Measurements from ENCODE around the gene VPS13C.

The VPS13C gene

DNA sequence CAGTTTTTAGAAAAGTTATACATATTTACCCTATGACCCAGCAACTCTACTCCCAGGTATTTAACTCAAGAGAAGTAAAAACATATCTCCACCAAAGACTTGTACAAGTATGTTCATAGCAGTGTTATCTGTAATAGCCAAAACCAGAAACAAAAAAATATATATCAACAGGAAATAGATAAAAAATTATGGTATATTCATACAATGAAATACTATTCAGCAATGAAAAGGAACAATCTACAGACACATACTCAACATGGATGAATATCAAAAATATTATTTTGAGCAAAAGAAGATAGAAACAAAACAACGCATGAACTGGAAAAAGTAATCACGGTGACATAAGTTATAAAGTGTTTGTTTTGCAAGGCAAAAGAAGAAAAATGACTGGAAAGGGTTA lies 72.4 kb downstream of the VPS13C start:
- no peak for DNase-seq (ENCODE audit: low read depth)
- TF ChIP-seq CTCF (conservative IDR thresholded peaks at IDR 0.05; ENCODE audit: low read depth, low read length) = no peak

DNA sequence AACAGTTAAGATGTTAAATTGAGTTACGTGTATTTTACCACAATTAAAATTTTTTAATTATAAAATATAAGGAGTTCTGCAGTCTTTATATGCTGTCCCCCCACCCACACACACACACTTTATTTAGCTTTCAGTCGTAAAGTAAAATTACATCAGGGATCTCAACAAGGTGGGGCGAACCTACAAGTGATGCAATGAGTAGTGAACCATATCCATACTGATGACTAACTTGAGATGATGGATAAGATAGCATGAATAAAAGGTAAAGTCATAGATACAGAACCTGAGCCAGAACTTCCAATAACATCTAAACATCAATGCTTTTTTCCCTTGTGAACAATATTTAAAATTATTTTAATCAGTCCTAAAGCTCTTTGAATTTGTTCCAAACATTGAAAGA lies 77.2 kb downstream of the VPS13C start:
- no peak overlapping the region for H3K4me3 ChIP-seq (ENCODE audit: low read depth, low read length)
- no peak for DNase-seq (ENCODE audit: low read depth)
- TF ChIP-seq CTCF (conservative IDR thresholded peaks at IDR 0.05; ENCODE audit: low read depth, low read length) = no peak

More for the DNA sequence above, 72.4 kb downstream of the VPS13C start:
- H3K4me3 ChIP-seq (ENCODE audit: low read depth, low read length) = no peak overlapping the region

GRCh38 chr15:61978225-61978624 lies 82.0 kb downstream of the VPS13C start:
- no peak for TF ChIP-seq CTCF (conservative IDR thresholded peaks at IDR 0.05; ENCODE audit: low read depth, low read length)
- DNase-seq (ENCODE audit: low read depth) = no peak
- no peak overlapping the region for H3K4me3 ChIP-seq (ENCODE audit: low read depth, low read length)

DNA sequence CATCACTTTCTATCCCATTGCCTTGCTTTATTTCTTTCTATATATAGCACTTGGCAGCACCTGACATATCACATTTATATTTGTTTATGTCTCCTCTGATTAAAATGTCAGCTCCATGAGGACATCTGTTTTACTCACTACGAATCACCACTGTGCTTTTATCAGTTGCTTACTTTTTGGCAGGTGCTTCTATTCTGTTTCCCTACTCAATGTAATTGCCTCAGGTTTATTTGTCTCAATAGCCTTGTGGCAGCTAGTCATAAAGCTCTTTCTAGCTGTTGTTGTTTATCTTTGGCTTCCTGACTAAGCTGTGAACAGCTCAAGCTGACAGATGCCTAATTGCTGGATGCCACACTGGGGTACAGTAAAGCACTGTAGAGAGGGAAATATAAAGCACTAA lies 85.5 kb downstream of the VPS13C start:
- no peak for DNase-seq (ENCODE audit: low read depth)
- no peak for TF ChIP-seq CTCF (conservative IDR thresholded peaks at IDR 0.05; ENCODE audit: low read depth, low read length)

DNA sequence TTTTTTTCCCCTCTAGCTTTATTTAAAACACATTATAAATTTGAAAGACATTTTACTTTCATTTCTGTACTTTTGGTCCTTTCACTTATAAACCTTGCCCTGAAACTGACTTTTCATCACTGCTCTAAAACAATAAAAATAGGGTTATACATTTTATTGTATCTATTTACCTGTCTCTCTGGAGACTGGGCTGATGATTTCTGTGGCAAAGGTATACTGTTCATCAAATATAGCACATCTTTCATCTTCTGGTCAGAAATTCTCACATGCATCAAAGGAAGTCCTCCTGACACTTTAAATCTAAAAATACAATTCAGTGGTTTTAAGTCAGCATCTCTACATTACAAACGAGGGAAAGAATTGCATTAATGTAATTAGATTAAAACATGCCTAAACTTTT lies 86.1 kb downstream of the VPS13C start:
- no peak for DNase-seq (ENCODE audit: low read depth)
- no peak overlapping the region for H3K4me3 ChIP-seq (ENCODE audit: low read depth, low read length)
- TF ChIP-seq CTCF (conservative IDR thresholded peaks at IDR 0.05; ENCODE audit: low read depth, low read length) = no peak

More for the DNA sequence above, 85.5 kb downstream of the VPS13C start:
- H3K4me3 ChIP-seq (ENCODE audit: low read depth, low read length) = no peak overlapping the region

- peak; percentile 58 for DNase-seq (ENCODE audit: low read depth)
- TF ChIP-seq CTCF (conservative IDR thresholded peaks at IDR 0.05; ENCODE audit: low read depth, low read length) = no peak
- no peak overlapping the region for H3K4me3 ChIP-seq (ENCODE audit: low read depth, low read length)
Observed at GRCh38 chr15:61951949-61952348, 108.3 kb downstream of the VPS13C start.

DNA sequence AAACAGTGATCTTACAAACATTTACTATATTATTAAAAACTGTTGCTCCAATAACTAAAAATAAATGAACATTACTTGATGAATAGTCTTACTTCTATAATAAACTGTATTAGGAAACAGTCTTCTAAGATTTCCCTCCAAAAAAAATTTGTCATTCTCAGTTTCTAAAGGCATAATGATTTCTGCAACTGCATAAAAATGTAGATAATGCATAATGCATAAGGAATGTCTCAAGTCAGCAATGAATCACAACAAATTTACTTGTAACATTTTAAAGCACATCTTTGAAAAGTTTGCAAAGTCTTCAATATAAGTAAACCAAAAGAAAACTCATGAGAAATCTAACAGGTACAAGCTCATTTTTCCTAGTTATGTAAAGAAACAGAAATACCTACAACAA lies 113.5 kb downstream of the VPS13C start:
- TF ChIP-seq CTCF (conservative IDR thresholded peaks at IDR 0.05; ENCODE audit: low read depth, low read length) = no peak
- peak; percentile 37 for DNase-seq (ENCODE audit: low read depth)
- H3K4me3 ChIP-seq (ENCODE audit: low read depth, low read length) = no peak overlapping the region

All from choroid plexus epithelial cell (primary cell).